SK-N-SH (cell line): ENCODE results near the gene TDRD12. TPM values are rescaled to one million over a fixed set of nuclear protein-coding genes. Genes with fewer than 3 reads are reported as not detected.

ENCODE experiments used
- CTCF ChIA-PET: fragments of 300-600, 350-600 bp; formaldehyde crosslinking; extraction: SDS; loops from one replicate; lab custom pipeline; 2021; lab: Yijun Ruan, JAX
- POLR2A ChIA-PET: fragments of 350-600 bp; sonication (Branson Sonifier 250); formaldehyde crosslinking; extraction: SDS; loops from one replicate; lab custom pipeline; 2020; ENCODE audit warnings: antibody characterized with exemption, inconsistent platforms; lab: Yijun Ruan, JAX
- DNase-seq: peaks from one replicate; pipeline ENCODE4 v3.0.0; 2012
- H2AFZ ChIP-seq: fragments of 200-600 bp; sonication (generic); 2 replicates; pipeline ENCODE4 v1.8.1; 2016; ENCODE audit warnings: antibody characterized with exemption, mild to moderate bottlenecking, low read depth
- H3F3A ChIP-seq: fragments of 200-600 bp; sonication (generic); replicated peaks from 2 replicates; pipeline ENCODE3; 2016; ENCODE audit warnings: antibody characterized with exemption, mild to moderate bottlenecking; ENCODE audit not compliant: insufficient read depth
- H3K27ac ChIP-seq, 2 experiments: fragments of 200-500 bp in 1 of 2; fragments of 200-600 bp in 1 of 2; sonication (Bioruptor generic) in 1 of 2; sonication (generic), shearing (Covaris generic) in 1 of 2; 2 replicates each; pipeline versions ENCODE4 v1.5.1 to v1.6.1; 2014 to 2016; ENCODE audit warnings: low read depth in 2 of 2, inconsistent platforms in 1 of 2, low read length in 1 of 2, mild to moderate bottlenecking in 1 of 2, mixed read lengths in 1 of 2
- H3K27me3 ChIP-seq: fragments of 200-600 bp; sonication (generic), shearing (Covaris generic); 2 replicates; pipeline ENCODE4 v1.6.1; 2016; ENCODE audit warnings: mixed run types; ENCODE audit not compliant: insufficient read depth
- H3K36me3 ChIP-seq, 2 experiments: fragments of 200-500 bp in 1 of 2; fragments of 200-600 bp in 1 of 2; sonication (Bioruptor generic) in 1 of 2; sonication (generic) in 1 of 2; replicated peaks in 1 of 2; 2 replicates each; pipeline versions ENCODE3 to v1.5.1; 2014 to 2016; ENCODE audit warnings: low read length in 1 of 2, mild to moderate bottlenecking in 1 of 2; ENCODE audit not compliant: insufficient read depth in 2 of 2, control insufficient read depth in 1 of 2
- H3K4me1 ChIP-seq, 2 experiments: fragments of 200-500 bp in 1 of 2; fragments of 200-600 bp in 1 of 2; sonication (Bioruptor generic) in 1 of 2; sonication (generic), shearing (Covaris generic) in 1 of 2; 2 replicates each; pipeline versions ENCODE4 v1.5.1 to v1.6.1; 2014 to 2016; ENCODE audit warnings: low read depth in 1 of 2, low read length in 1 of 2, mixed run types in 1 of 2; ENCODE audit not compliant: insufficient read depth in 2 of 2, control insufficient read depth in 1 of 2
- H3K4me2 ChIP-seq: fragments of 200-600 bp; sonication (generic), shearing (Covaris generic); 2 replicates; pipeline ENCODE4 v1.6.1; 2017; ENCODE audit warnings: mixed run types
- H3K4me3 ChIP-seq, 2 experiments: fragments of 200-500 bp in 1 of 2; fragments of 200-600 bp in 1 of 2; sonication (Bioruptor generic) in 1 of 2; sonication (generic), shearing (Covaris generic) in 1 of 2; 2 replicates each; pipeline versions ENCODE4 v1.5.1 to v1.8.1; 2014 to 2016; ENCODE audit warnings: low read depth in 2 of 2, inconsistent platforms in 1 of 2, low read length in 1 of 2, mild to moderate bottlenecking in 1 of 2, mixed read lengths in 1 of 2, moderate library complexity in 1 of 2
- H3K79me2 ChIP-seq: fragments of 200-600 bp; sonication (generic); 2 replicates; pipeline ENCODE4 v1.8.1; 2017; ENCODE audit warnings: mild to moderate bottlenecking; ENCODE audit not compliant: insufficient read depth
- H3K9ac ChIP-seq: fragments of 200-600 bp; sonication (generic); 2 replicates; pipeline ENCODE4 v1.6.1; 2017; ENCODE audit warnings: mixed run types
- H3K9me2 ChIP-seq: fragments of 200-600 bp; sonication (generic); 2 replicates; pipeline ENCODE4 v1.6.1; 2017; ENCODE audit warnings: mixed run types
- H3K9me3 ChIP-seq: fragments of 200-600 bp; sonication (generic); 2 replicates; pipeline ENCODE4 v1.6.1; 2017; ENCODE audit warnings: mixed run types, mild to moderate bottlenecking, moderate library complexity
- H4K20me1 ChIP-seq: fragments of 200-600 bp; sonication (generic); 2 replicates; pipeline ENCODE4 v1.6.1; 2017; ENCODE audit warnings: mild to moderate bottlenecking, mixed run types; ENCODE audit not compliant: insufficient read depth
- CHD2 ChIP-seq: fragments of 150-350 bp; IDR thresholded peaks from 2 replicates; pipeline ENCODE4 v1.6.1; 2018; ENCODE audit warnings: low read length; ENCODE audit not compliant: partially characterized antibody
- EP300 ChIP-seq, 2 experiments: IDR thresholded peaks; 2 replicates each; pipeline versions ENCODE4 v1.4.0 to v1.6.1; 2012; ENCODE audit warnings: borderline replicate concordance in 1 of 2, low read depth in 1 of 2, low read length in 1 of 2
- EZH2phosphoT487 ChIP-seq: fragments of 200-600 bp; sonication (generic); IDR thresholded peaks from 2 replicates; pipeline ENCODE4 v1.6.1; 2017; ENCODE audit warnings: low read depth, mixed run types, mild to moderate bottlenecking, antibody characterized with exemption, moderate library complexity, borderline replicate concordance
- FOXJ3 ChIP-seq: sonication (generic); formaldehyde crosslinking; IDR thresholded peaks from 2 replicates; pipeline ENCODE4 v1.5.1; 2020; ENCODE audit warnings: mild to moderate bottlenecking, missing genetic modification reagents
- GABPA ChIP-seq: IDR thresholded peaks from 2 replicates; pipeline ENCODE4 v1.4.0; 2012; ENCODE audit warnings: low read depth, mild to moderate bottlenecking
- GATA2 ChIP-seq: sonication (generic); formaldehyde crosslinking; IDR thresholded peaks from 2 replicates; pipeline ENCODE4 v1.5.0; 2020; ENCODE audit warnings: mild to moderate bottlenecking, missing genetic modification reagents
- IRF3 ChIP-seq: fragments of 150-350 bp; IDR thresholded peaks from 2 replicates; pipeline ENCODE4 v1.6.1; 2016; ENCODE audit warnings: mild to moderate bottlenecking, low read depth, low read length
- MAX ChIP-seq: IDR thresholded peaks from 2 replicates; pipeline ENCODE4 v1.4.0; 2012; ENCODE audit warnings: low read depth
- NFIC ChIP-seq: IDR thresholded peaks from 2 replicates; pipeline ENCODE4 v1.4.0; 2012; ENCODE audit warnings: borderline replicate concordance
- NRF1 ChIP-seq: IDR thresholded peaks from 2 replicates; pipeline ENCODE4 v1.6.1; 2012; ENCODE audit warnings: low read depth, mild to moderate bottlenecking, low read length
- RAD21 ChIP-seq: IDR thresholded peaks from 2 replicates; pipeline ENCODE4 v1.6.1; 2012; ENCODE audit warnings: mild to moderate bottlenecking, low read length
- SMC3 ChIP-seq: IDR thresholded peaks from 2 replicates; pipeline ENCODE4 v1.6.1; 2012; ENCODE audit warnings: low read depth, low read length, improper control_type of control experiment
- TCF12 ChIP-seq: IDR thresholded peaks from 2 replicates; pipeline ENCODE4 v1.4.0; 2012
- TEAD4 ChIP-seq: IDR thresholded peaks from 2 replicates; pipeline ENCODE4 v1.4.0; 2012; ENCODE audit warnings: mild to moderate bottlenecking, borderline replicate concordance; ENCODE audit not compliant: insufficient read depth
- USF1 ChIP-seq: IDR thresholded peaks from 2 replicates; pipeline ENCODE4 v1.4.0; 2012; ENCODE audit warnings: low read depth, borderline replicate concordance
- USF2 ChIP-seq: fragments of 150-350 bp; IDR thresholded peaks from 2 replicates; pipeline ENCODE4 v1.6.1; 2017; ENCODE audit warnings: antibody characterized with exemption, low read length, low read depth, borderline replicate concordance
- YY1 ChIP-seq: IDR thresholded peaks from 2 replicates; pipeline ENCODE4 v1.4.0; 2012; ENCODE audit warnings: low read depth, mild to moderate bottlenecking
- ZBTB33 ChIP-seq: IDR thresholded peaks from 2 replicates; pipeline ENCODE4 v1.4.0; 2012; ENCODE audit warnings: low read depth, borderline replicate concordance
- WGBS: methylation state at CpG from one replicate; pipeline ENCODE4 v1.1.6; 2017; ENCODE audit warnings: low lambda C conversion rate; 5-methylcytosine and 5-hydroxymethylcytosine counted together
- polyA plus RNA-seq, 3 experiments: library from polyadenylated mRNA; depleted of rRNA; stranded (reverse); fragments of >200 nt; gene quantifications; 2 replicates each; pipeline ENCODE4 v1.2.3, GENCODE V29; 2012

The TDRD12 gene
- polyA plus RNA-seq, 1 of the 3 experiments (the other 2 are of a cell fraction) = 0.05 TPM

- 68% methylated on average over 20 of the region's 33 CpGs for WGBS
These were observed 42.6 kb upstream of the TDRD12 start for GRCh38 chr19:32676895-32677359.

GRCh38 chr19:32677657-32678056 is 41.9 kb upstream of the TDRD12 start:
- no peaks in the 10 kb centered on the region for H3K9me3 ChIP-seq
- DNase-seq = no peak
- no peak overlapping the region for H2AFZ ChIP-seq
- WGBS = 77% methylated on average over 9 of the region's 9 CpGs
- no peak overlapping the region for H3K4me3 ChIP-seq
- H3K36me3 ChIP-seq = no peaks in the 10 kb centered on the region
- H3K27me3 ChIP-seq = peaks cover 9% of the 10 kb centered on the region
- H3K9ac ChIP-seq = no peak overlapping the region
- H4K20me1 ChIP-seq = peaks cover 17% of the 10 kb centered on the region
- POLR2A ChIA-PET = no interaction called here
- H3F3A ChIP-seq = peaks cover 3% of the 10 kb centered on the region
- peaks cover 22% of the 10 kb centered on the region for H3K79me2 ChIP-seq
- H3K27ac ChIP-seq = no peak overlapping the region
- CTCF ChIA-PET = interaction anchor here (1.4 kb wide), 1 partner anchor 12 kb away, joined by 3 read pairs; no protein-coding TSS in a partner anchor
- H3K9me2 ChIP-seq = no peaks in the 10 kb centered on the region
- H3K4me1 ChIP-seq = peaks cover 0 to 21% of the 10 kb centered on the region in 2 experiments; a peak in 2 of 4 replicates
- H3K4me2 ChIP-seq = no peak overlapping the region
- TF ChIP-seq SMC3 (no peak), EZH2phosphoT487 (no peak), EP300 (IDR thresholded peaks at IDR 0.05; ENCODE audit: borderline replicate concordance in 1 of 2, low read depth in 1 of 2, low read length in 1 of 2) (no peak), USF1 (no peak), USF2 (no peak), IRF3 (no peak), GABPA (no peak), NFIC (no peak), TCF12 (no peak), TEAD4 (no peak), YY1 (no peak), CHD2 (no peak)

More at GRCh38 chr19:32676895-32677359, 42.6 kb upstream of the TDRD12 start:
- DNase-seq = no peak
- H3K36me3 ChIP-seq = no peaks in the 10 kb centered on the region
- no peak overlapping the region for H3K4me3 ChIP-seq
- CTCF ChIA-PET = interaction anchor here (0.8 to 2.1 kb wide), 3 partner anchors 14 to 95 kb away, joined by 3 to 8 read pairs (median 6); partner anchors contain the start of genes NUDT19 and PDCD5
- TF ChIP-seq MAX = no peak
- TF ChIP-seq GATA2 (CRISPR knock-in tag) = no peak
- no peak for TF ChIP-seq NRF1
- TF ChIP-seq RAD21 = no peak
- TF ChIP-seq ZBTB33 = no peak
- no peak for TF ChIP-seq FOXJ3
- TF ChIP-seq, all 33 proteins: peak for 0
- Histone ChIP-seq H3K27me3 (peaks cover 9% of the 10 kb centered on the region), H3K9me3 (no peaks in the 10 kb centered on the region), H3K4me2 (no peak overlapping the region), H4K20me1 (peaks cover 24% of the 10 kb centered on the region), H3K4me1 (peaks cover 0 to 21% of the 10 kb centered on the region in 2 experiments; a peak in 2 of 4 replicates), H2AFZ (no peak overlapping the region), H3K9me2 (no peaks in the 10 kb centered on the region), H3K27ac (no peak overlapping the region), H3K79me2 (peaks cover 29% of the 10 kb centered on the region), H3F3A (peaks cover 3% of the 10 kb centered on the region), H3K9ac (no peak overlapping the region)
- POLR2A ChIA-PET = interaction anchor here (0.9 kb wide), 1 partner anchor 15 kb away, joined by 6 read pairs; the partner anchor contains the start of gene NUDT19
